GM19351 (cell line): Measurements from ENCODE around the gene LRRC9.

Experiments
- ATAC-seq: cut with Tn5 transposase; IDR thresholded peaks from one replicate; pipeline ENCODE4 v1.9.1; 2021; ENCODE audit warnings: mild to moderate bottlenecking, moderate library complexity; ENCODE audit not compliant: unreplicated experiment

Gene LRRC9

GRCh38 chr14:59919570-59920377 is at the start of gene LRRC9:
Gene LRRC9, plus strand, starts transcription at chr14:59920144.
- ATAC-seq = peak; percentile 18

GRCh38 chr14:59870277-59871165 is 49.4 kb upstream of the LRRC9 start, which contains the start of gene RTN1:
Gene RTN1, minus strand, starts transcription at chr14:59870776. Its CDS starts 146 bp downstream, at chr14:59870630.
- peak; percentile 73 for ATAC-seq

- no peak for ATAC-seq
Measured at GRCh38 chr14:59871166-59871495, 48.8 kb upstream of the LRRC9 start.

GRCh38 chr14:59882957-59883356 is 37.0 kb upstream of the LRRC9 start:
- no peak for ATAC-seq

GRCh38 chr14:59890676-59891075 is 29.3 kb upstream of the LRRC9 start:
- no peak for ATAC-seq

- ATAC-seq = no peak
Measured at GRCh38 chr14:59895721-59896120, 24.2 kb upstream of the LRRC9 start.

GRCh38 chr14:59897757-59898383 is 22.1 kb upstream of the LRRC9 start:
- ATAC-seq = peak; percentile 87

GRCh38 chr14:59900556-59900955 is 19.4 kb upstream of the LRRC9 start:
- ATAC-seq = no peak

- ATAC-seq = no peak
Measured at GRCh38 chr14:59904184-59904583, 15.8 kb upstream of the LRRC9 start.

GRCh38 chr14:59905188-59905587 is 14.8 kb upstream of the LRRC9 start:
- no peak for ATAC-seq

GRCh38 chr14:59912443-59912842 is 7.5 kb upstream of the LRRC9 start:
- no peak for ATAC-seq

GRCh38 chr14:59913187-59913586 is 6.8 kb upstream of the LRRC9 start:
- ATAC-seq = no peak

- ATAC-seq = peak; percentile 74
Measured at GRCh38 chr14:59918824-59919569, 947 bp upstream of the LRRC9 start.

GRCh38 chr14:59920378-59920683 is 387 bp downstream of the LRRC9 start:
- no peak for ATAC-seq

- no peak for ATAC-seq
Measured at GRCh38 chr14:59925797-59926196, 5.9 kb downstream of the LRRC9 start.

- ATAC-seq = peak; percentile 75
Measured at GRCh38 chr14:59926534-59926933, 6.6 kb downstream of the LRRC9 start.

- no peak for ATAC-seq
Measured at GRCh38 chr14:59931237-59931636, 11.3 kb downstream of the LRRC9 start.

GRCh38 chr14:59936145-59936544 is 16.2 kb downstream of the LRRC9 start:
- ATAC-seq = no peak

GRCh38 chr14:59939828-59940227 is 19.9 kb downstream of the LRRC9 start:
- ATAC-seq = peak; percentile 93

- ATAC-seq = peak; percentile 48
Measured at GRCh38 chr14:59942296-59942862, 22.4 kb downstream of the LRRC9 start.

- no peak for ATAC-seq
Measured at GRCh38 chr14:59944909-59945308, 25.0 kb downstream of the LRRC9 start.
